A549 (cell line): ENCODE results near the gene ATP8A2. TPM values are rescaled to one million over a fixed set of nuclear protein-coding genes. Genes with fewer than 3 reads are reported as not detected.

Experiments used
- ATAC-seq, 2 experiments: fragments of 200-7000 bp in 1 of 2; fragments of >200 bp in 1 of 2; cut with Nextera tagmentation in 1 of 2; cut with Tn5 transposase in 1 of 2; 3 replicates each; pipeline versions ENCODE4 v1.8.0 to v1.9.1; 2018 to 2020; ENCODE audit warnings: mild to moderate bottlenecking in 1 of 2, moderate library complexity in 1 of 2
- CTCF ChIA-PET: fragments of 300-600 bp; sonication (Branson Sonifier 250); formaldehyde crosslinking; extraction: SDS; loops from one replicate; lab custom pipeline; 2021; ENCODE audit warnings: antibody characterized with exemption, inconsistent platforms; lab: Yijun Ruan, JAX
- POLR2A ChIA-PET: fragments of 350-600 bp; formaldehyde crosslinking; extraction: SDS; loops from one replicate; lab custom pipeline; 2021; ENCODE audit warnings: antibody characterized with exemption, inconsistent platforms; lab: Yijun Ruan, JAX
- DNase-seq, 2 experiments: peaks; one replicate each; pipeline versions ENCODE4 v3.0.0 to v3.0.0-alpha.2; 2011 to 2016; ENCODE audit warnings: low read depth in 1 of 2, low spot score in 1 of 2
- FAIRE-seq: peaks from 2 replicates; lab custom pipeline; 2011; peaks lifted over from hg19 to GRCh38; lab: Jason Lieb, UNC
- H3K27ac ChIP-seq, 2 experiments: fragments of >200 bp; sonication (Bioruptor Twin); formaldehyde crosslinking; 3 replicates each; pipeline ENCODE4 v1.5.1; 2016 to 2017
- H3K4me1 ChIP-seq: fragments of >200 bp; sonication (Bioruptor Twin); formaldehyde crosslinking; 3 replicates; pipeline ENCODE4 v1.6.1; 2016
- H3K4me2 ChIP-seq: fragments of >200 bp; sonication (Bioruptor Twin); formaldehyde crosslinking; 3 replicates; pipeline ENCODE4 v1.6.1; 2016
- H3K4me3 ChIP-seq: fragments of >200 bp; sonication (Bioruptor Twin); formaldehyde crosslinking; 3 replicates; pipeline ENCODE4 v1.5.1; 2016
- H3K9me3 ChIP-seq: fragments of >200 bp; sonication (Bioruptor Twin); formaldehyde crosslinking; 3 replicates; pipeline ENCODE4 v1.6.1; 2016
- CEBPB ChIP-seq, 2 experiments: fragments of >200 bp in 1 of 2; sonication (Bioruptor Twin) in 1 of 2; formaldehyde crosslinking in 1 of 2; IDR thresholded peaks; 2 replicates each; pipeline ENCODE4 v1.6.1; 2012 to 2016
- CHD2 ChIP-seq: fragments of 150-350 bp; IDR thresholded peaks from 2 replicates; pipeline ENCODE4 v1.6.1; 2014; ENCODE audit warnings: low read length; ENCODE audit not compliant: partially characterized antibody
- CHD4 ChIP-seq: fragments of 200-600 bp; sonication (generic); IDR thresholded peaks from 2 replicates; pipeline ENCODE4 v1.6.1; 2016; ENCODE audit warnings: antibody characterized with exemption, mild to moderate bottlenecking, borderline replicate concordance
- CTCF ChIP-seq: fragments of >200 bp; sonication (Bioruptor Twin); formaldehyde crosslinking; IDR thresholded peaks from 3 replicates; pipeline ENCODE4 v1.5.1; 2016
- E2F6 ChIP-seq: IDR thresholded peaks from 2 replicates; pipeline ENCODE4 v1.6.1; 2012; ENCODE audit warnings: low read depth, borderline replicate concordance
- FOSL2 ChIP-seq, 2 experiments: fragments of 450-650 bp in 1 of 2; fragments of >200 bp in 1 of 2; sonication (Bioruptor Twin) in 1 of 2; formaldehyde crosslinking; IDR thresholded peaks; 2 replicates each; pipeline versions ENCODE4 v1.5.0 to v1.6.1; 2016 to 2020; ENCODE audit warnings: mild to moderate bottlenecking in 1 of 2, moderate library complexity in 1 of 2
- HDAC2 ChIP-seq: fragments of 200-600 bp; sonication (generic); IDR thresholded peaks from 2 replicates; pipeline ENCODE4 v1.6.1; 2016
- HOXA7 ChIP-seq: fragments of 250-450 bp; sonication (Bioruptor Pico); IDR thresholded peaks from 2 replicates; pipeline ENCODE4 v1.5.0; 2020; ENCODE audit warnings: mild to moderate bottlenecking, moderate library complexity
- HOXB13 ChIP-seq: fragments of 250-450 bp; sonication (Bioruptor Pico); IDR thresholded peaks from 2 replicates; pipeline ENCODE4 v1.5.0; 2020; ENCODE audit warnings: low read depth, mild to moderate bottlenecking, moderate library complexity
- MAFK ChIP-seq: fragments of 450-650 bp; IDR thresholded peaks from 2 replicates; pipeline ENCODE4 v1.6.1; 2014; ENCODE audit not compliant: partially characterized antibody
- MAX ChIP-seq: IDR thresholded peaks from 2 replicates; pipeline ENCODE4 v1.6.1; 2012
- NR3C1 ChIP-seq: fragments of >200 bp; sonication (Bioruptor Twin); formaldehyde crosslinking; IDR thresholded peaks from 3 replicates; pipeline ENCODE4 v1.6.1; 2017
- PBX3 ChIP-seq: IDR thresholded peaks from 2 replicates; pipeline ENCODE4 v1.6.1; 2012
- POLR2A ChIP-seq: IDR thresholded peaks from 2 replicates; pipeline ENCODE4 v1.6.1; 2012; ENCODE audit warnings: mild to moderate bottlenecking, low read length
- RAD21 ChIP-seq, 2 experiments: fragments of >200 bp in 1 of 2; sonication (Bioruptor Twin) in 1 of 2; formaldehyde crosslinking in 1 of 2; IDR thresholded peaks in 1 of 2; conservative IDR thresholded peaks in 1 of 2; 2 replicates in 1 of 2; 3 replicates in 1 of 2; pipeline ENCODE4 v1.6.1; 2012 to 2018; ENCODE audit warnings: inconsistent platforms in 1 of 2
- RCOR1 ChIP-seq: fragments of 150-350 bp; IDR thresholded peaks from 2 replicates; pipeline ENCODE4 v1.6.1; 2014; ENCODE audit warnings: antibody characterized with exemption, low read length, low read depth
- REST ChIP-seq: fragments of 200-600 bp; sonication (generic); IDR thresholded peaks from 2 replicates; pipeline ENCODE4 v1.6.1; 2016; ENCODE audit warnings: antibody characterized with exemption, mild to moderate bottlenecking, moderate library complexity
- RFX5 ChIP-seq: fragments of 450-650 bp; IDR thresholded peaks from 2 replicates; pipeline ENCODE4 v1.7.1; 2014; ENCODE audit warnings: antibody characterized with exemption, mild to moderate bottlenecking, moderate library complexity
- TP53 ChIP-seq: fragments of 250-450 bp; sonication (Bioruptor Pico); IDR thresholded peaks from 2 replicates; pipeline ENCODE4 v1.5.0; 2021; ENCODE audit warnings: mild to moderate bottlenecking, moderate library complexity
- ZC3H11A ChIP-seq: fragments of 450-650 bp; IDR thresholded peaks from 2 replicates; pipeline ENCODE4 v1.6.1; 2014; ENCODE audit warnings: antibody characterized with exemption, mild to moderate bottlenecking
- ZFP36 ChIP-seq: fragments of 450-650 bp; IDR thresholded peaks from 2 replicates; pipeline ENCODE4 v1.6.1; 2014; ENCODE audit warnings: borderline replicate concordance; ENCODE audit not compliant: partially characterized antibody
- ZNF302 ChIP-seq: fragments of 250-450 bp; sonication (Bioruptor Pico); IDR thresholded peaks from 2 replicates; pipeline ENCODE4 v1.9.0; 2021; ENCODE audit warnings: inconsistent platforms, mild to moderate bottlenecking, moderate library complexity
- WGBS: methylation state at CpG from one replicate; pipeline ENCODE4 v1.1.6; 2017; ENCODE audit errors: missing lambda C conversion rate; 5-methylcytosine and 5-hydroxymethylcytosine counted together
- polyA plus RNA-seq, 4 experiments: library from polyadenylated mRNA; depleted of rRNA in 3 of 4; stranded (reverse); fragments of >200 nt; fragmentation: RNase III in 1 of 4; extraction: RNeasy Plus Mini Kit Qiagen cat#74134 plus additional on column Dnase treatment in 1 of 4; gene quantifications; 2 replicates in 3 of 4; 3 replicates in 1 of 4; pipeline ENCODE4 v1.2.3, GENCODE V29; 2011 to 2017

Gene ATP8A2
- polyA plus RNA-seq, 2 of the 4 experiments (the other 2 are of a cell fraction): 0.03 TPM; not detected in 1

GRCh38 chr13:25807562-25807961, 435.8 kb downstream of the ATP8A2 start:
- TF ChIP-seq CEBPB (IDR thresholded peaks at IDR 0.05): no peak
- no peak for TF ChIP-seq CHD4
- TF ChIP-seq RFX5: no peak
- TF ChIP-seq NR3C1: no peak
- no peak for TF ChIP-seq HOXB13 (CRISPR knock-in tag)
- no peak for TF ChIP-seq RAD21 (conservative IDR thresholded peaks at IDR 0.05 in 1 of 2, IDR thresholded peaks at IDR 0.05 in 1 of 2)
- no peak for TF ChIP-seq ZNF302 (CRISPR knock-in tag)
- no peak for TF ChIP-seq CTCF
- Histone ChIP-seq H3K27ac (no peak overlapping the region), H3K4me3 (no peak overlapping the region), H3K9me3 (no peaks in the 10 kb centered on the region), H3K4me2 (no peak overlapping the region), H3K4me1 (no peaks in the 10 kb centered on the region)
- 0% methylated on average over 1 of the region's 1 CpG for WGBS
- FAIRE-seq (no peak), DNase-seq (no peak), ATAC-seq (no peak)
- POLR2A ChIA-PET: no interaction called here
- CTCF ChIA-PET: no interaction called here

- TF ChIP-seq E2F6 (no peak), MAX (no peak)
- TF ChIP-seq, all 56 proteins: peak for 0
These were observed 439.7 kb downstream of the ATP8A2 start for GRCh38 chr13:25811506-25811905.

GRCh38 chr13:25816239-25816638, 444.5 kb downstream of the ATP8A2 start:
- POLR2A ChIA-PET: no interaction called here
- CTCF ChIA-PET: no interaction called here
- FAIRE-seq (no peak), ATAC-seq (no peak), DNase-seq (no peak)
- 17% methylated on average over 4 of the region's 4 CpGs for WGBS
- Histone ChIP-seq H3K4me1 (no peaks in the 10 kb centered on the region), H3K4me3 (no peak overlapping the region), H3K27ac (no peak overlapping the region), H3K9me3 (no peaks in the 10 kb centered on the region), H3K4me2 (no peak overlapping the region)
- TF ChIP-seq POLR2A (no peak), CHD2 (no peak), CTCF (no peak), RCOR1 (no peak), REST (no peak), HOXA7 (CRISPR knock-in tag) (no peak), RAD21 (conservative IDR thresholded peaks at IDR 0.05 in 1 of 2, IDR thresholded peaks at IDR 0.05 in 1 of 2) (no peak), TP53 (CRISPR knock-in tag) (no peak), ZC3H11A (no peak), FOSL2 (IDR thresholded peaks at IDR 0.05) (no peak), FOSL2 (CRISPR knock-in tag; IDR thresholded peaks at IDR 0.05) (no peak), HDAC2 (no peak), MAFK (no peak), PBX3 (no peak), ZFP36 (no peak), ZNF302 (CRISPR knock-in tag) (no peak)

More at GRCh38 chr13:25811506-25811905, 439.7 kb downstream of the ATP8A2 start:
- no peak overlapping the region for H3K27ac ChIP-seq
- FAIRE-seq: no peak
- no peak for ATAC-seq
- no peak overlapping the region for H3K4me2 ChIP-seq
- DNase-seq: no peak
- no peaks in the 10 kb centered on the region for H3K9me3 ChIP-seq
- no peaks in the 10 kb centered on the region for H3K4me1 ChIP-seq
- CTCF ChIA-PET: no interaction called here
- WGBS: 5% methylated on average over 3 of the region's 3 CpGs
- no peak overlapping the region for H3K4me3 ChIP-seq
- POLR2A ChIA-PET: no interaction called here
